AG09319 (cell line): Measurements from ENCODE around the gene SFMBT2.

Experiments
- DNase-seq: peaks from one replicate; pipeline ENCODE4 v3.0.0-alpha.2; 2010; ENCODE audit warnings: low read depth; ENCODE audit errors: extremely low read depth
- TF ChIP-seq, protein P1 (sequence below): IDR thresholded peaks from 2 replicates; pipeline ENCODE4 v1.5.1; 2011; ENCODE audit warnings: low read depth, mild to moderate bottlenecking, inconsistent platforms, low read length, moderate library complexity

Gene SFMBT2

DNA sequence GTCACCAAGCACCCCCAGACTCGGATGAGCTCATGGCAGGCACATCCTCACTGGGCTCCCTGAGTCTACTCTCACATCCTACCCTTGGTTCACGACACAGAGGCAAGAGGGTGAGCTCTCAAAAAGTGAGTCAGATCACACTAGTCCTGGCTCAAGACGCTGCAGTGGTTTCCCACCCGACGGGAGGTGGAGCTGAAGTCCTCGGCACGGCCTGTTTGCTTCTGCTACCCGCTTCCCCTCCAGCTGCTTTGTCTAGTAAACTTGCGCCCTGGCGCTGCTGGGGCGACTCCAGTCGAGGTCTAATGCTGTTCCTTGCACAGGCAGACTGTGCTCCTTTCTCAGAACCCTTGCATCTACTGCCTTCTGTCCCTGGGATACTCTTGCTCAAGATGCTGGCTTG is 13.5 kb upstream of the SFMBT2 start:
- no peak for DNase-seq
- TF ChIP-seq, protein P1, sequence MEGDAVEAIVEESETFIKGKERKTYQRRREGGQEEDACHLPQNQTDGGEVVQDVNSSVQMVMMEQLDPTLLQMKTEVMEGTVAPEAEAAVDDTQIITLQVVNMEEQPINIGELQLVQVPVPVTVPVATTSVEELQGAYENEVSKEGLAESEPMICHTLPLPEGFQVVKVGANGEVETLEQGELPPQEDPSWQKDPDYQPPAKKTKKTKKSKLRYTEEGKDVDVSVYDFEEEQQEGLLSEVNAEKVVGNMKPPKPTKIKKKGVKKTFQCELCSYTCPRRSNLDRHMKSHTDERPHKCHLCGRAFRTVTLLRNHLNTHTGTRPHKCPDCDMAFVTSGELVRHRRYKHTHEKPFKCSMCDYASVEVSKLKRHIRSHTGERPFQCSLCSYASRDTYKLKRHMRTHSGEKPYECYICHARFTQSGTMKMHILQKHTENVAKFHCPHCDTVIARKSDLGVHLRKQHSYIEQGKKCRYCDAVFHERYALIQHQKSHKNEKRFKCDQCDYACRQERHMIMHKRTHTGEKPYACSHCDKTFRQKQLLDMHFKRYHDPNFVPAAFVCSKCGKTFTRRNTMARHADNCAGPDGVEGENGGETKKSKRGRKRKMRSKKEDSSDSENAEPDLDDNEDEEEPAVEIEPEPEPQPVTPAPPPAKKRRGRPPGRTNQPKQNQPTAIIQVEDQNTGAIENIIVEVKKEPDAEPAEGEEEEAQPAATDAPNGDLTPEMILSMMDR: no peak

DNA sequence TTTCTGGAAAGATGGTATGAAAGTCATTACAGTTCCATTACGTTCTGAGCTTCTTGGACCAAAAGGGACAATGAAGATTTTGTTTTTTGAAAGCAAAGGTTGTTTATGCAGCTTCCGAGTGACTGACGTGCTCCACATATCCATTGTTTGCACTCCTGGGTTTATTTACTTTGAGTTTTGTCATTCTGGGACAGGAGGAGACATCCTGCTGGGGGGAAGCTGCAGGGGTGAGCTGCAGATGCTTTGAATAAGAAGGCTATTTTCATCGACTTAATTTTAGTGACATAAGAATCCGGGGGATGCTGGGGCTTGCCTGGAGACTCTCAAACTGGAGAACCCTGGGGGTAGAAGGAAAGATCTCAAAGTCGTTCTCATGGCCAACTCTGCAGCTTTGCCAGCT is 12.7 kb upstream of the SFMBT2 start:
- TF ChIP-seq, protein P1: no peak
- no peak for DNase-seq

DNA sequence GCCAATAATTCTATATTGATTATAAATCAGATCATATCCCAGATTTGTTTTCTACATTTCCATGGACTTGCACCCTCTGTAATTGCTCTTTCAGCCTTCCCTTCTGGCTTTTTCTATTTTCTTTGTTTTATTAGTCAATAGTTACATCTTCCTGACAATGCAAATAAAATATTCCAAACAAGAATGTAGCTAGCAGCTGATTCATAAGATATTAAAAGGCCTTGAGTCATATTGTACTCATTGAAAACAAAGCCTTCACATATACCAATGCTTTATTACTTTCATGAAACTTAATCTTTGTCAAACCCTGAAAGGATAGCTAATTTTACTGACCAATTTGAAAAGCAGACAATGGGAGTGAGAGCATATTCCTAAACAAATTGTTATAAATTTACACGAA is 10.7 kb upstream of the SFMBT2 start:
- DNase-seq: no peak
- TF ChIP-seq, protein P1: no peak

DNA sequence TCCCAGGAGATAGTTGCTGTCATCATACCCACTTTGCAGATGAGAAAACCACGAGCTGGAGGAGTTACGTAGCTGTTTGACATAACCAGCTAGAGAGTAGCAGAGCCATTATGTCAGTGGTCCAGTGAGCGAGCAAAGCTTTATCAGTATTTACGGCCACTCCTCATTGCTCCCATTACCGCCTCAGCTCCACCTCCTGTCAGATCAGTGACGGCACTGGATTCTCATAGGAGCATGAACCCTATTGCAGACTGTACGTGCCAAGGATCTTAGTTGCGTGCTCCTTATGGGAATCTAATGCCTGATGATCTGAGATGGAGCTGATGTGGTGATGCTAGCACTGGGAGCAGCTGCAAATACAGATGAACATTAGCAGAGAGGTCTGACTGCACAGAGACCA is 9.2 kb upstream of the SFMBT2 start:
- no peak for DNase-seq
- TF ChIP-seq, protein P1: no peak

DNA sequence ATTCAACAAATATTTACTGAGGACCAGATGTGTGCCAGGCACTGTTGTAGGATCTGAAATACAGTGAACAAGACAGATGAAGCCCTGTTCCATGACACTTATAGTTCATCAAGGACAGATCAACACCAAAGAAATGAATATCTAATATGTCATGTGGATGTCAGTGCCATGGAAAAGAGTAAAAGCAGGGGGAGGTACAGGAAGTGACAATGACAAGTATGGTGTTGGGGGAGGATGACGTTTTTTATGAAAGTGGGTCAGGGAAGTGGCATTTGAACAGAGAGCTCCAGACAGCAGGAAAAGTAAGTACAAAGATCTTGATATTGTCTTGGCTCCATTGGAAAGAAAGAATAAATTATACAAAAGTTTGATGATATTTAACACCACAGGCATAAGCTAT is 7.0 kb upstream of the SFMBT2 start:
- DNase-seq: no peak

DNA sequence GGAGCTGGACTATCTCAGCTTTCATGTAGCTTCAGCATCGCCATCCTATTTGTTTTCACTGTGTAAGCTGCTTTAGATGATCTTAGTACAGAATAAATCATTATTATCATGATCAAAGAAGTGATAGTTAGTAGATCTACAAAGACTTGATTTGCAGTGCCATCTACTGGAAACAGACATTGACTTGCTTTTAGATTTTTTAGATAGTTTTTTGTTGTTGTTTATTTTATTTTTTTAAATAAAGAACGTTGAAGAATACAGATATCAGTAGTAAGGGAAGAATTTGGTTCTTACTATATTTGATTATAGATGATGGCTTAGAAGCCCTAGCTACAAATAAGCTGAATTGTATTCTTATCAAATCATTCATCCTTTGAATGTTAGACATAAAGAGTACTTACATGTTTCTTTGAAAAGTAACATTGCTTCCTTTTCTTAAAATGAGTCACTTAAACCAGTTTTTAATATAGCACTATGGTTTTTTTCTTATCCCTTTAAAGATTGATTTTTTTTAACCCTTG is 6.3 kb upstream of the SFMBT2 start:
- TF ChIP-seq, protein P1: peak; percentile 42
- DNase-seq: no peak

More for the DNA sequence above, 7.0 kb upstream of the SFMBT2 start:
- TF ChIP-seq, protein P1: no peak

DNA sequence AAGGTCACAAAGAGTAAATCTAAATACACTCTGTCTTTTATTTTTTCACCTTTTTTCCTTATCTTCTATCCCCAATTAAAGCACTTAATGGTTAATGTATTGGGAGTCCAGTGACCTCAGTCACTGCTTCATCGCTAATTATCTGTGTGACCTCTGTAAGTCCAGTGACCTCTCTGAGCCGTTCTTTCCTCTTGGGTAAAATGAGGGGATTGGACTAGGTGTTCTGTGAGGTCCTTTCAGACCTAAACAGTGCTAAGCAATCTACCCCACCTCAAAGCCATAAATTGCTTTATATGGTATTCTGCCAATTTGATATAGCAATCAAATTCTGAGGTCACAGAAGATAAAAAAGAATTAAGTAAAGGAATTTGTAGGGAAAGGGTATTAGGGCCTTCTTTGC is 3.9 kb upstream of the SFMBT2 start:
- TF ChIP-seq, protein P1: no peak
- DNase-seq: no peak
